Esophagus squamous epithelium (tissue), 5 donors: ENCODE measurements around the gene CNTNAP2. TPM values are rescaled to one million over a fixed set of nuclear protein-coding genes. Genes with fewer than 3 reads are reported as not detected.

Experiments used
- DNase-seq: peaks from one replicate; lab custom pipeline; 2025; lab: John Stamatoyannopoulos, UW
- H3K27ac ChIP-seq, 4 donors: fragments of 200-600 bp; sonication (generic); one replicate each; pipeline ENCODE4 v1.5.1; 2016 to 2019; ENCODE audit warnings: mild to moderate bottlenecking in 1 of 4
- H3K27me3 ChIP-seq, 4 donors: fragments of 200-600 bp; sonication (generic); 1 replicate in 3 of 4; 2 replicates in 1 of 4; pipeline versions ENCODE4 v1.5.1 to v1.6.0; 2017 to 2021; ENCODE audit warnings: antibody characterized with exemption in 1 of 4
- H3K36me3 ChIP-seq, 3 donors: fragments of 200-600 bp; sonication (generic); one replicate each; pipeline ENCODE4 v1.5.1; 2016 to 2019
- H3K4me1 ChIP-seq, 3 donors: fragments of 200-600 bp; sonication (generic); one replicate each; pipeline ENCODE4 v1.5.1; 2017 to 2019
- H3K4me3 ChIP-seq, 4 donors: fragments of 200-600 bp; sonication (generic); 1 replicate in 3 of 4; 2 replicates in 1 of 4; pipeline ENCODE4 v1.5.1; 2016 to 2019; ENCODE audit warnings: mild to moderate bottlenecking in 2 of 4, moderate library complexity in 1 of 4
- H3K9me3 ChIP-seq, 3 donors: fragments of 200-600 bp; sonication (generic); one replicate each; pipeline ENCODE4 v1.5.1; 2016 to 2019
- CTCF ChIP-seq, 6 experiments: fragments of 450-650 bp in 4 of 6; fragments of 200-600 bp in 2 of 6; sonication (generic) in 2 of 6; IDR thresholded peaks; one replicate each; pipeline ENCODE4 v1.5.1; 2016 to 2019; ENCODE audit warnings: antibody characterized with exemption in 6 of 6, mild to moderate bottlenecking in 4 of 6, moderate library complexity in 4 of 6
- POLR2A ChIP-seq, 4 donors: fragments of 450-650 bp; IDR thresholded peaks; one replicate each; pipeline ENCODE4 v1.6.1; 2017; ENCODE audit warnings: antibody characterized with exemption in 4 of 4, mild to moderate bottlenecking in 4 of 4, moderate library complexity in 3 of 4
- WGBS, 2 donors: methylation state at CpG; one replicate each; pipeline ENCODE4 v1.1.5; 2018; 5-methylcytosine and 5-hydroxymethylcytosine counted together
- intact Hi-C: fragments of 100-400 bp; cut with DNase I; formaldehyde crosslinking; loops from one replicate; pipeline ENCODE4 v1.15.0; 2022
- total RNA-seq, 4 donors: library from RNA; depleted of rRNA; stranded (reverse); fragments of >200 nt; gene quantifications; one replicate each; pipeline ENCODE4 v1.1.0, GENCODE V29; 2016
- donor health status: DM: yes; HTN: yes; CAD: no.

The CNTNAP2 gene
- total RNA-seq, 4 donors from 2014 or later, result 0.95 to 2.3 (median 1.2) TPM

- no peak for DNase-seq
- H3K4me3 ChIP-seq, result no peak overlapping the region
- H3K27me3 ChIP-seq, result no peaks in the 10 kb centered on the region
- TF ChIP-seq CTCF (IDR thresholded peaks at IDR 0.05) (no peak), POLR2A (IDR thresholded peaks at IDR 0.05) (no peak)
- intact Hi-C loops, result no loop called here
- no peaks in the 10 kb centered on the region for H3K4me1 ChIP-seq
- H3K36me3 ChIP-seq, result no peaks in the 10 kb centered on the region
- H3K9me3 ChIP-seq, result no peaks in the 10 kb centered on the region
- no peak overlapping the region for H3K27ac ChIP-seq
Measured at GRCh38 chr7:147394329-147394728, 1277.7 kb downstream of the CNTNAP2 start.

GRCh38 chr7:147400221-147400689, 1283.7 kb downstream of the CNTNAP2 start:
- no peak overlapping the region for H3K27ac ChIP-seq
- H3K9me3 ChIP-seq, result no peaks in the 10 kb centered on the region
- DNase-seq, result no peak
- no peaks in the 10 kb centered on the region for H3K27me3 ChIP-seq
- H3K36me3 ChIP-seq, result no peaks in the 10 kb centered on the region
- TF ChIP-seq POLR2A (IDR thresholded peaks at IDR 0.05) (no peak), CTCF (IDR thresholded peaks at IDR 0.05) (no peak)
- H3K4me1 ChIP-seq, result no peaks in the 10 kb centered on the region
- WGBS, 2 donors, result 20 to 45% methylated on average over 3 of the region's 3 CpGs
- intact Hi-C loops, result no loop called here
- H3K4me3 ChIP-seq, result no peak overlapping the region

- no peak for DNase-seq
- Histone ChIP-seq H3K27me3 (no peaks in the 10 kb centered on the region), H3K4me1 (no peaks in the 10 kb centered on the region), H3K27ac (no peak overlapping the region), H3K9me3 (no peaks in the 10 kb centered on the region), H3K4me3 (no peak overlapping the region), H3K36me3 (no peaks in the 10 kb centered on the region)
- WGBS, 2 donors, result 68 to 89% methylated on average over 1 of the region's 1 CpG
- TF ChIP-seq CTCF (IDR thresholded peaks at IDR 0.05) (no peak), POLR2A (IDR thresholded peaks at IDR 0.05) (no peak)
- intact Hi-C loops, result no loop called here
Measured at GRCh38 chr7:147400925-147401324, 1284.3 kb downstream of the CNTNAP2 start.

- Histone ChIP-seq H3K9me3 (no peaks in the 10 kb centered on the region), H3K27ac (no peak overlapping the region), H3K36me3 (no peaks in the 10 kb centered on the region), H3K4me1 (no peaks in the 10 kb centered on the region), H3K4me3 (no peak overlapping the region), H3K27me3 (no peaks in the 10 kb centered on the region)
- WGBS, 2 donors, result 66 to 70% methylated on average over 4 of the region's 4 CpGs
- TF ChIP-seq POLR2A (IDR thresholded peaks at IDR 0.05) (no peak), CTCF (IDR thresholded peaks at IDR 0.05) (no peak)
- no peak for DNase-seq
- intact Hi-C loops, result no loop called here
Measured at GRCh38 chr7:147405621-147406020, 1289.0 kb downstream of the CNTNAP2 start.

GRCh38 chr7:147406521-147407135, 1290.0 kb downstream of the CNTNAP2 start:
- Histone ChIP-seq H3K27me3 (no peaks in the 10 kb centered on the region), H3K9me3 (no peaks in the 10 kb centered on the region), H3K36me3 (no peaks in the 10 kb centered on the region), H3K27ac (no peak overlapping the region), H3K4me1 (no peaks in the 10 kb centered on the region), H3K4me3 (no peak overlapping the region)
- intact Hi-C loops, result no loop called here
- DNase-seq, result no peak
- WGBS, 2 donors, result 19 to 72% methylated on average over 3 of the region's 3 CpGs
- TF ChIP-seq CTCF (IDR thresholded peaks at IDR 0.05) (no peak), POLR2A (IDR thresholded peaks at IDR 0.05) (no peak)
